Prostate gland (tissue), 2 donors: Measurements from ENCODE around the gene TOMM40L.
"Not testable (repeated sequence)": the region's sequence is repeated elsewhere in the genome, so short reads cannot be mapped to it uniquely, and the experiment has no call there.

Source experiments
- CTCF ChIP-seq, 4 experiments: fragments of 200-600 bp in 2 of 4; fragments of 450-650 bp in 2 of 4; sonication (generic) in 2 of 4; IDR thresholded peaks; 1 replicate in 3 of 4; 2 replicates in 1 of 4; pipeline ENCODE4 v1.5.1; 2016 to 2019; ENCODE audit warnings: antibody characterized with exemption in 4 of 4, mild to moderate bottlenecking in 2 of 4, moderate library complexity in 2 of 4
- POLR2AphosphoS5 ChIP-seq: sonication (generic); formaldehyde crosslinking; IDR thresholded peaks from one replicate; pipeline ENCODE4 v1.6.1; 2017; ENCODE audit warnings: antibody characterized with exemption

GRCh38 chr1:161224695-161225087 is 1.2 kb upstream of the TOMM40L start:
- TF ChIP-seq CTCF (IDR thresholded peaks at IDR 0.05); POLR2AphosphoS5: not testable (repeated sequence)
